ENCODE results near the gene ETFA.

The ETFA gene

DNA sequence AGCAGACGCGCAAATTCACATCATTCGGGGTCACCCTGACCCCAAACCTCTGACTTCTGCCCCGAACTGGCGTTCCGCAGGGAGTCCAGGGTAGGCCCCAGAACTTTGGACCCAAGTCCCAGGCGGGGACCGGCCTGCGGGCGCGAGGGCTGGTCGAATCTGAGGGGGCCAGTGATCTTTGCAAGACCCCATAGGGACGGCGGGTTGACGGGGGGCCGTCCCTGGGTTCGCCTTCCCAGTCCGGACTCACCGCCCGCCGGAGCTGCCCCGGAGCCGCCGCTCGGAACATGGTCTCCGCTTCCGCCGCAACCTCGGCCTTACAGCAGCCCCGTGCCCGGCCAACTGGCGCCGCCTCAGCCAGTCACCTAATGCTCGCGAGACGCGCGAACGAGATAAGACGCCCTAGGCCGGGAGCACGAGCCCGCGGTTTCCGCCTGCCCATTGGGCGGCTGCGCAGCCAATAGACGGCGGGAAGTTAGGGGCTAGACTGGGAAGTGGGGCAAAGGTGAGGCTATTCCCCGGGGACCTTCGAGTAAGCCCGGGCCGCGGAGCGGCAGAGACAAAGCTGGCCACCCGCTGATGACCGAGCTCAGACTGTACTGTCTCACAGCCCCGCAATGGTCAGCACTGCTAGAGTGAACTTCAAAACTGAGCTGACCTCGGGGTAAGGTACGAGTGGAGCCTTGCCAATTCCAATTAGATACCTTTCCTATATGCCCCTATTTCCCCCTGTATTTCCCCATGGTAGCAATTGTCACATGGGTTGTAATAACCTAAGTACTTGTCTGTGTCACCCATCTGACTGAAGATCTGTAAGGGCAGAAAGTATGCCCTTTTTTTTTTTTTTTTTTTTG is at the start of gene ETFA (continued):
- TF ChIP-seq, protein P1, sequence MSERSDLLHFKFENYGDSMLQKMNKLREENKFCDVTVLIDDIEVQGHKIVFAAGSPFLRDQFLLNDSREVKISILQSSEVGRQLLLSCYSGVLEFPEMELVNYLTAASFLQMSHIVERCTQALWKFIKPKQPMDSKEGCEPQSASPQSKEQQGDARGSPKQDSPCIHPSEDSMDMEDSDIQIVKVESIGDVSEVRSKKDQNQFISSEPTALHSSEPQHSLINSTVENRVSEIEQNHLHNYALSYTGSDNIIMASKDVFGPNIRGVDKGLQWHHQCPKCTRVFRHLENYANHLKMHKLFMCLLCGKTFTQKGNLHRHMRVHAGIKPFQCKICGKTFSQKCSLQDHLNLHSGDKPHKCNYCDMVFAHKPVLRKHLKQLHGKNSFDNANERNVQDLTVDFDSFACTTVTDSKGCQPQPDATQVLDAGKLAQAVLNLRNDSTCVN (tag by site-specific recombination; optimal IDR thresholded peaks at IDR 0.05): peak; percentile 88
- TF ChIP-seq ZNF529 (tag by site-specific recombination; IDR thresholded peaks at IDR 0.05; ENCODE audit: insufficient replicate concordance): no peak

DNA sequence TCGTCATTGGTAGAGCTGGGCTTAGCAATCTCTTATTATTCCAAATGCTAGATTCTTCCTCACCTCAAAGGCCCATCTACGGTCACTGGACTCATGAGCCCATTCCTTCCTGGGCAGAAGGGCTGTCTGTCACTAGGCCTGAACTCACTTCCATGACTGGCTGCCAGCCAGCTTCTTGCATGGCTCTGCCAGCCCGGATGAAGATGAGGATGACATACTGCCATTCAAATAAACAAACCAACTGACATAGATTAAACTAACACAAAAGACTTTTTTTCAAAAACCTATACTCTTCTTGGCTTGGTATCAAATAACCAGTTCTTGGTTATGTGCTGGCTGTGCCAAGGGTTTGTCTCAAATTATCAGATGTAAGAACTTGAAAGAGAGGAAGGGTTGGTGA is 49.1 kb upstream of the ETFA start:
- no peaks in the 10 kb centered on the region for H3K4me1 ChIP-seq (ENCODE audit: control insufficient read depth, insufficient read depth, low read length)
- TF ChIP-seq, protein P2, sequence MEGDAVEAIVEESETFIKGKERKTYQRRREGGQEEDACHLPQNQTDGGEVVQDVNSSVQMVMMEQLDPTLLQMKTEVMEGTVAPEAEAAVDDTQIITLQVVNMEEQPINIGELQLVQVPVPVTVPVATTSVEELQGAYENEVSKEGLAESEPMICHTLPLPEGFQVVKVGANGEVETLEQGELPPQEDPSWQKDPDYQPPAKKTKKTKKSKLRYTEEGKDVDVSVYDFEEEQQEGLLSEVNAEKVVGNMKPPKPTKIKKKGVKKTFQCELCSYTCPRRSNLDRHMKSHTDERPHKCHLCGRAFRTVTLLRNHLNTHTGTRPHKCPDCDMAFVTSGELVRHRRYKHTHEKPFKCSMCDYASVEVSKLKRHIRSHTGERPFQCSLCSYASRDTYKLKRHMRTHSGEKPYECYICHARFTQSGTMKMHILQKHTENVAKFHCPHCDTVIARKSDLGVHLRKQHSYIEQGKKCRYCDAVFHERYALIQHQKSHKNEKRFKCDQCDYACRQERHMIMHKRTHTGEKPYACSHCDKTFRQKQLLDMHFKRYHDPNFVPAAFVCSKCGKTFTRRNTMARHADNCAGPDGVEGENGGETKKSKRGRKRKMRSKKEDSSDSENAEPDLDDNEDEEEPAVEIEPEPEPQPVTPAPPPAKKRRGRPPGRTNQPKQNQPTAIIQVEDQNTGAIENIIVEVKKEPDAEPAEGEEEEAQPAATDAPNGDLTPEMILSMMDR (tag by site-specific recombination; IDR thresholded peaks at IDR 0.05): no peak
- TF ChIP-seq, protein P3, sequence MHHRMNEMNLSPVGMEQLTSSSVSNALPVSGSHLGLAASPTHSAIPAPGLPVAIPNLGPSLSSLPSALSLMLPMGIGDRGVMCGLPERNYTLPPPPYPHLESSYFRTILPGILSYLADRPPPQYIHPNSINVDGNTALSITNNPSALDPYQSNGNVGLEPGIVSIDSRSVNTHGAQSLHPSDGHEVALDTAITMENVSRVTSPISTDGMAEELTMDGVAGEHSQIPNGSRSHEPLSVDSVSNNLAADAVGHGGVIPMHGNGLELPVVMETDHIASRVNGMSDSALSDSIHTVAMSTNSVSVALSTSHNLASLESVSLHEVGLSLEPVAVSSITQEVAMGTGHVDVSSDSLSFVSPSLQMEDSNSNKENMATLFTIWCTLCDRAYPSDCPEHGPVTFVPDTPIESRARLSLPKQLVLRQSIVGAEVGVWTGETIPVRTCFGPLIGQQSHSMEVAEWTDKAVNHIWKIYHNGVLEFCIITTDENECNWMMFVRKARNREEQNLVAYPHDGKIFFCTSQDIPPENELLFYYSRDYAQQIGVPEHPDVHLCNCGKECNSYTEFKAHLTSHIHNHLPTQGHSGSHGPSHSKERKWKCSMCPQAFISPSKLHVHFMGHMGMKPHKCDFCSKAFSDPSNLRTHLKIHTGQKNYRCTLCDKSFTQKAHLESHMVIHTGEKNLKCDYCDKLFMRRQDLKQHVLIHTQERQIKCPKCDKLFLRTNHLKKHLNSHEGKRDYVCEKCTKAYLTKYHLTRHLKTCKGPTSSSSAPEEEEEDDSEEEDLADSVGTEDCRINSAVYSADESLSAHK (tag by site-specific recombination; IDR thresholded peaks at IDR 0.05): no peak
- no peak for TF ChIP-seq REPIN1 (tag by site-specific recombination; IDR thresholded peaks at IDR 0.05; ENCODE audit: low read depth)
- TF ChIP-seq ZNF335 (tag by site-specific recombination; conservative IDR thresholded peaks at IDR 0.05): 0 out of 2 replicates have a peak, but pooled peaks have one; percentile 16
- TF ChIP-seq, protein P4, sequence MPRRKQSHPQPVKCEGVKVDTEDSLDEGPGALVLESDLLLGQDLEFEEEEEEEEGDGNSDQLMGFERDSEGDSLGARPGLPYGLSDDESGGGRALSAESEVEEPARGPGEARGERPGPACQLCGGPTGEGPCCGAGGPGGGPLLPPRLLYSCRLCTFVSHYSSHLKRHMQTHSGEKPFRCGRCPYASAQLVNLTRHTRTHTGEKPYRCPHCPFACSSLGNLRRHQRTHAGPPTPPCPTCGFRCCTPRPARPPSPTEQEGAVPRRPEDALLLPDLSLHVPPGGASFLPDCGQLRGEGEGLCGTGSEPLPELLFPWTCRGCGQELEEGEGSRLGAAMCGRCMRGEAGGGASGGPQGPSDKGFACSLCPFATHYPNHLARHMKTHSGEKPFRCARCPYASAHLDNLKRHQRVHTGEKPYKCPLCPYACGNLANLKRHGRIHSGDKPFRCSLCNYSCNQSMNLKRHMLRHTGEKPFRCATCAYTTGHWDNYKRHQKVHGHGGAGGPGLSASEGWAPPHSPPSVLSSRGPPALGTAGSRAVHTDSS (tag by site-specific recombination; IDR thresholded peaks at IDR 0.05): peak; percentile 67
- CTCF ChIA-PET: no interaction called here
- POLR2A ChIA-PET: no interaction called here
- H3K27ac ChIP-seq (ENCODE audit: extremely low read depth, low read depth, low read length): no peak overlapping the region
- no peaks in the 10 kb centered on the region for H3K36me3 ChIP-seq (ENCODE audit: control insufficient read depth in 2 of 2, insufficient read depth in 1 of 2, low read length in 2 of 2)
- H3K4me3 ChIP-seq (ENCODE audit: low read depth, low read length): no peak overlapping the region
- no peaks in the 10 kb centered on the region for H3K9me3 ChIP-seq (ENCODE audit: control insufficient read depth, insufficient read depth, low read depth, low read length)

DNA sequence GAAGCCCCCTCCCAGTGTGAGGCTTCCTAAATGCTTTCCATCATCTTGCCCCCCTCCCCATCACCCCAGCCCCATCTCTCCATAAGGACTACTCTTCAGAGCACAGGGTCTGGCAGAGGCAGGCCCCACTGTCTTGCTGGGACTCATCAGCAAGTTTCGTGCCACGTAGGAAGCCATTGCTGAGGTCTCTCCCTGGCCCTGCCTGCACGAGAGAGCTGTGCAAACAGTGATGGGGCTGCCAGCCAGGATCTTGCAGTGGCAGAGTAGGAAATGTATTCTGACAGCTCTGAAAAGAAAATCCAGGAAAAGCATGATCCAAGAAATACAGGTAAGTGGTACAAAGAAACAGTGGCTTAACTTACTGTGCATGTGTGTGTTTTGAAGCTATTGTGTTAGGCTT is 47.9 kb upstream of the ETFA start:
- POLR2A ChIA-PET: no interaction called here
- CTCF ChIA-PET: no interaction called here
- H3K27ac ChIP-seq (ENCODE audit: extremely low read depth, low read depth, low read length): no peak overlapping the region
- TF ChIP-seq, protein P5, sequence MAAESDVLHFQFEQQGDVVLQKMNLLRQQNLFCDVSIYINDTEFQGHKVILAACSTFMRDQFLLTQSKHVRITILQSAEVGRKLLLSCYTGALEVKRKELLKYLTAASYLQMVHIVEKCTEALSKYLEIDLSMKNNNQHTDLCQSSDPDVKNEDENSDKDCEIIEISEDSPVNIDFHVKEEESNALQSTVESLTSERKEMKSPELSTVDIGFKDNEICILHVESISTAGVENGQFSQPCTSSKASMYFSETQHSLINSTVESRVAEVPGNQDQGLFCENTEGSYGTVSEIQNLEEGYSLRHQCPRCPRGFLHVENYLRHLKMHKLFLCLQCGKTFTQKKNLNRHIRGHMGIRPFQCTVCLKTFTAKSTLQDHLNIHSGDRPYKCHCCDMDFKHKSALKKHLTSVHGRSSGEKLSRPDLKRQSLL (tag by site-specific recombination; IDR thresholded peaks at IDR 0.05): no peak
- TF ChIP-seq, protein P6, sequence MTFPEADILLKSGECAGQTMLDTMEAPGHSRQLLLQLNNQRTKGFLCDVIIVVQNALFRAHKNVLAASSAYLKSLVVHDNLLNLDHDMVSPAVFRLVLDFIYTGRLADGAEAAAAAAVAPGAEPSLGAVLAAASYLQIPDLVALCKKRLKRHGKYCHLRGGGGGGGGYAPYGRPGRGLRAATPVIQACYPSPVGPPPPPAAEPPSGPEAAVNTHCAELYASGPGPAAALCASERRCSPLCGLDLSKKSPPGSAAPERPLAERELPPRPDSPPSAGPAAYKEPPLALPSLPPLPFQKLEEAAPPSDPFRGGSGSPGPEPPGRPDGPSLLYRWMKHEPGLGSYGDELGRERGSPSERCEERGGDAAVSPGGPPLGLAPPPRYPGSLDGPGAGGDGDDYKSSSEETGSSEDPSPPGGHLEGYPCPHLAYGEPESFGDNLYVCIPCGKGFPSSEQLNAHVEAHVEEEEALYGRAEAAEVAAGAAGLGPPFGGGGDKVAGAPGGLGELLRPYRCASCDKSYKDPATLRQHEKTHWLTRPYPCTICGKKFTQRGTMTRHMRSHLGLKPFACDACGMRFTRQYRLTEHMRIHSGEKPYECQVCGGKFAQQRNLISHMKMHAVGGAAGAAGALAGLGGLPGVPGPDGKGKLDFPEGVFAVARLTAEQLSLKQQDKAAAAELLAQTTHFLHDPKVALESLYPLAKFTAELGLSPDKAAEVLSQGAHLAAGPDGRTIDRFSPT (tag by site-specific recombination; IDR thresholded peaks at IDR 0.05): no peak
- TF ChIP-seq ZNF19 (tag by site-specific recombination; IDR thresholded peaks at IDR 0.05; ENCODE audit: low read depth) (no peak), ZNF169 (tag by site-specific recombination; IDR thresholded peaks at IDR 0.05) (no peak), ZNF302 (tag by site-specific recombination; IDR thresholded peaks at IDR 0.05; ENCODE audit: low read depth) (no peak), ZNF391 (tag by site-specific recombination; IDR thresholded peaks at IDR 0.05; ENCODE audit: borderline replicate concordance, low read depth) (no peak), ZNF558 (tag by site-specific recombination; IDR thresholded peaks at IDR 0.05) (no peak), ZNF335 (tag by site-specific recombination; conservative IDR thresholded peaks at IDR 0.05) (no peak), YY2 (tag by site-specific recombination; IDR thresholded peaks at IDR 0.05) (no peak), ZNF354C (tag by site-specific recombination; IDR thresholded peaks at IDR 0.05; ENCODE audit: borderline replicate concordance, low read depth) (no peak)
- TF ChIP-seq, protein P7, sequence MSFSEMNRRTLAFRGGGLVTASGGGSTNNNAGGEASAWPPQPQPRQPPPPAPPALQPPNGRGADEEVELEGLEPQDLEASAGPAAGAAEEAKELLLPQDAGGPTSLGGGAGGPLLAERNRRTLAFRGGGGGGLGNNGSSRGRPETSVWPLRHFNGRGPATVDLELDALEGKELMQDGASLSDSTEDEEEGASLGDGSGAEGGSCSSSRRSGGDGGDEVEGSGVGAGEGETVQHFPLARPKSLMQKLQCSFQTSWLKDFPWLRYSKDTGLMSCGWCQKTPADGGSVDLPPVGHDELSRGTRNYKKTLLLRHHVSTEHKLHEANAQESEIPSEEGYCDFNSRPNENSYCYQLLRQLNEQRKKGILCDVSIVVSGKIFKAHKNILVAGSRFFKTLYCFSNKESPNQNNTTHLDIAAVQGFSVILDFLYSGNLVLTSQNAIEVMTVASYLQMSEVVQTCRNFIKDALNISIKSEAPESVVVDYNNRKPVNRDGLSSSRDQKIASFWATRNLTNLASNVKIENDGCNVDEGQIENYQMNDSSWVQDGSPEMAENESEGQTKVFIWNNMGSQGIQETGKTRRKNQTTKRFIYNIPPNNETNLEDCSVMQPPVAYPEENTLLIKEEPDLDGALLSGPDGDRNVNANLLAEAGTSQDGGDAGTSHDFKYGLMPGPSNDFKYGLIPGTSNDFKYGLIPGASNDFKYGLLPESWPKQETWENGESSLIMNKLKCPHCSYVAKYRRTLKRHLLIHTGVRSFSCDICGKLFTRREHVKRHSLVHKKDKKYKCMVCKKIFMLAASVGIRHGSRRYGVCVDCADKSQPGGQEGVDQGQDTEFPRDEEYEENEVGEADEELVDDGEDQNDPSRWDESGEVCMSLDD (tag by site-specific recombination; IDR thresholded peaks at IDR 0.05): no peak

More for the DNA sequence above, 47.9 kb upstream of the ETFA start:
- Histone ChIP-seq H3K4me1 (ENCODE audit: control insufficient read depth, insufficient read depth, low read length) (peaks cover 3% of the 10 kb centered on the region; the same call in 1 of the 2 replicates), H3K9me3 (ENCODE audit: control insufficient read depth, insufficient read depth, low read depth, low read length) (no peaks in the 10 kb centered on the region), H3K36me3 (ENCODE audit: control insufficient read depth in 2 of 2, insufficient read depth in 1 of 2, low read length in 2 of 2) (no peaks in the 10 kb centered on the region), H3K4me3 (ENCODE audit: low read depth, low read length) (no peak overlapping the region)

All from HEK293 (cell line).